ENCODE results near the gene BPHL.
"Not testable (repeated sequence)": the region's sequence is repeated elsewhere in the genome, so short reads cannot be mapped to it uniquely, and the experiment has no call there.

Gene BPHL

GRCh38 chr6:3124667-3125066, 6.2 kb downstream of the BPHL start:
- Histone ChIP-seq H3K27me3 (ENCODE audit: control insufficient read depth, insufficient read depth, low read length) (no peaks in the 10 kb centered on the region), H3K4me1 (ENCODE audit: control insufficient read depth, insufficient read depth, low read length) (peaks cover under 1% of the 10 kb centered on the region)

DNA sequence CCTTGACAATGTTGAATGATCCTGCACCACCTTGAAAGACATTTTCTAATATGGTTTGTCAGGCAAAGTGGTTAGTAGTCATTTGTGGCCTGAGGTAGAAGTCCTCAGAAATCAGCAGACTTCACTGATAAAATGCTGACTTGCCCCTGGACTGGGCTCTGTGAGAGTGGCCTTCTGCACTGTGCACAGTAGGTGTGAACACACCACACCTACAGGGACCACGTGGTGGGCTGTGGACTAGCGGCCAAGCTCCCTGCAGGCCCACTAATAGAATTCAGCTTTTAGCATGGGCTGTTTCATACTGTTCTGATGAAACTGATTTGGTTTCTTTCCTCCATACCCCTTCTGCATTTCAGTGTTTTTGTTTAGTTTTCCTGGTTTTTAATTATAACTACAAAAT, 7.3 kb downstream of the BPHL start:
- Histone ChIP-seq H3K4me1 (ENCODE audit: control insufficient read depth, insufficient read depth, low read length) (no peaks in the 10 kb centered on the region), H3K4me2 (ENCODE audit: low read length) (no peak overlapping the region), H3K9ac (ENCODE audit: low read depth, low read length) (no peak overlapping the region), H3K4me3 (ENCODE audit: low read length) (no peak overlapping the region), H3K27me3 (ENCODE audit: control insufficient read depth, insufficient read depth, low read length) (no peaks in the 10 kb centered on the region), H3K36me3 (ENCODE audit: insufficient read depth, low read length) (peaks cover 9% of the 10 kb centered on the region), H3K9me3 (replicated peaks; ENCODE audit: low read length) (no peaks in the 10 kb centered on the region)

More at GRCh38 chr6:3124667-3125066, 6.2 kb downstream of the BPHL start:
- Histone ChIP-seq H3K36me3 (ENCODE audit: insufficient read depth, low read length) (peaks cover 9% of the 10 kb centered on the region), H3K4me2 (ENCODE audit: low read length) (no peak overlapping the region), H3K9me3 (replicated peaks; ENCODE audit: low read length) (no peaks in the 10 kb centered on the region), H3K9ac (ENCODE audit: low read depth, low read length) (no peak overlapping the region), H3K4me3 (ENCODE audit: low read length) (no peak overlapping the region)

DNA sequence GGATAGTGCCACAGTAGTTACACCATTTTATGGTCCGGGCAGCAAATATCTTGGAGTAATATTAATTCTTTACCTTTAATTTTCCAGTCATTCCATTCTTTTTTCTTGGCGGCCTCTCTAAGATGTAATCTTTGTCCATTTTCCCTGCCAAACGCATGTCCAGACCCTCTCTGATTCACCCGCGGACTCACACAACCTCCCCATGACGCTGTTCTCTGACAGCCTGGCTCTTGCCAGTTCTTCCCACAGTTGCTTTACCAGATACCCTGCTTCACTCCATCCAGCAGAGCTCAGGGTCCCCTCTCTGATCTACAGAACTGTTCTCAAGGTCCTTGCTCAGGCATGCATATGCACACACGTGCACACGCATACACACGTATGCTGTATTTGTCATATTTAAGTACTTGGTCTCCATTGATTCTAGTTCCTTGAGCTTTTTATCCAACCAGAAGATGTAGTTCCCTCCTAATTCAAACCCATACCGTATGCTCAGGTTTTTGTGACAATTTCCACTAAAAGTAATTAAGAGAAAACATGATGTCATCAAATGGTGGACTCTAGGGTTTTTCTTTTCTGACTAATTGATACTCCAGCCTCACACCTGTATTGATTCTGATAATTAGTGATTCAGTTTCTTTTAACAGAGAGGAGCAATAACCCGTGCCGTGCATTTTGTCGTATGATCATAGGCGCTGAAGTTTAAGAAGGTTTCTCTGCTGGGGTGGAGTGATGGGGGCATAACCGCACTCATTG, 10.0 kb downstream of the BPHL start:
- Histone ChIP-seq H3K9me3 (replicated peaks; ENCODE audit: low read length) (no peaks in the 10 kb centered on the region), H3K4me1 (ENCODE audit: control insufficient read depth, insufficient read depth, low read length) (no peaks in the 10 kb centered on the region), H3K4me3 (ENCODE audit: low read length) (no peak overlapping the region), H3K4me2 (ENCODE audit: low read length) (no peak overlapping the region), H3K9ac (ENCODE audit: low read depth, low read length) (no peak overlapping the region), H3K27me3 (ENCODE audit: control insufficient read depth, insufficient read depth, low read length) (no peaks in the 10 kb centered on the region), H3K36me3 (ENCODE audit: insufficient read depth, low read length) (peaks cover 9% of the 10 kb centered on the region)

GRCh38 chr6:3131695-3132094, 13.2 kb downstream of the BPHL start:
- Histone ChIP-seq H3K4me1 (ENCODE audit: control insufficient read depth, insufficient read depth, low read length) (peaks cover 5% of the 10 kb centered on the region), H3K4me2 (ENCODE audit: low read length) (no peak overlapping the region), H3K36me3 (ENCODE audit: insufficient read depth, low read length) (peaks cover 13% of the 10 kb centered on the region), H3K9me3 (replicated peaks; ENCODE audit: low read length) (no peaks in the 10 kb centered on the region), H3K9ac (ENCODE audit: low read depth, low read length) (no peak overlapping the region), H3K4me3 (ENCODE audit: low read length) (no peak overlapping the region), H3K27me3 (ENCODE audit: control insufficient read depth, insufficient read depth, low read length) (no peaks in the 10 kb centered on the region)

DNA sequence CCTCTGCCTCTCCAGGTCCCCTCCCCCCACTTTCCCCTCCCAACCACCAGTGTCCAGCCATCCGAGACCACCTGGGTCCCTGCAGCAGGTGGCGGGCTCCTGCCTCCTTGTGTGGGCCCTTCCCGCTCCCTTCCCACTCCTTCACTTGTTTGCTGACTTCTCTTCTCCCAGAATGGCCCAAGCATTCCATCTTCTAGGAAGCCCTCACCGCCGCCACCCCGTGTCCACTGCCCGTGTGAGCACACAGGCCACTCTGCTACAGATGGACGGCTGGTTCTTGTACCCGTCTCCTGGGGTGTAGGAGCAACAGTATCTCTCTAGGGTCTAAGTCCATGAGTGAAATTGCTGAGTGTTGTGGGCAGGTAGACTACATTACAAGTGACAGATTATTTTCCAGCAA, 15.0 kb downstream of the BPHL start:
- Histone ChIP-seq H3K36me3 (ENCODE audit: insufficient read depth, low read length) (peaks cover 20% of the 10 kb centered on the region), H3K4me2 (ENCODE audit: low read length) (no peak overlapping the region), H3K27me3 (ENCODE audit: control insufficient read depth, insufficient read depth, low read length) (no peaks in the 10 kb centered on the region), H3K9me3 (replicated peaks; ENCODE audit: low read length) (no peaks in the 10 kb centered on the region), H3K9ac (ENCODE audit: low read depth, low read length) (no peak overlapping the region), H3K4me3 (ENCODE audit: low read length) (no peak overlapping the region), H3K4me1 (ENCODE audit: control insufficient read depth, insufficient read depth, low read length) (peaks cover 22% of the 10 kb centered on the region)

- no peaks in the 10 kb centered on the region for H3K9me3 ChIP-seq (replicated peaks; ENCODE audit: low read length)
- H3K4me2 ChIP-seq (ENCODE audit: low read length) = no peak overlapping the region
- peaks cover 21% of the 10 kb centered on the region for H3K36me3 ChIP-seq (ENCODE audit: insufficient read depth, low read length)
- H3K27me3 ChIP-seq (ENCODE audit: control insufficient read depth, insufficient read depth, low read length) = no peaks in the 10 kb centered on the region
- H3K9ac ChIP-seq (ENCODE audit: low read depth, low read length) = no peak overlapping the region
- H3K4me3 ChIP-seq (ENCODE audit: low read length) = no peak overlapping the region
- H3K4me1 ChIP-seq (ENCODE audit: control insufficient read depth, insufficient read depth, low read length) = peaks cover 36% of the 10 kb centered on the region
These were observed 17.3 kb downstream of the BPHL start for GRCh38 chr6:3135668-3136291.

DNA sequence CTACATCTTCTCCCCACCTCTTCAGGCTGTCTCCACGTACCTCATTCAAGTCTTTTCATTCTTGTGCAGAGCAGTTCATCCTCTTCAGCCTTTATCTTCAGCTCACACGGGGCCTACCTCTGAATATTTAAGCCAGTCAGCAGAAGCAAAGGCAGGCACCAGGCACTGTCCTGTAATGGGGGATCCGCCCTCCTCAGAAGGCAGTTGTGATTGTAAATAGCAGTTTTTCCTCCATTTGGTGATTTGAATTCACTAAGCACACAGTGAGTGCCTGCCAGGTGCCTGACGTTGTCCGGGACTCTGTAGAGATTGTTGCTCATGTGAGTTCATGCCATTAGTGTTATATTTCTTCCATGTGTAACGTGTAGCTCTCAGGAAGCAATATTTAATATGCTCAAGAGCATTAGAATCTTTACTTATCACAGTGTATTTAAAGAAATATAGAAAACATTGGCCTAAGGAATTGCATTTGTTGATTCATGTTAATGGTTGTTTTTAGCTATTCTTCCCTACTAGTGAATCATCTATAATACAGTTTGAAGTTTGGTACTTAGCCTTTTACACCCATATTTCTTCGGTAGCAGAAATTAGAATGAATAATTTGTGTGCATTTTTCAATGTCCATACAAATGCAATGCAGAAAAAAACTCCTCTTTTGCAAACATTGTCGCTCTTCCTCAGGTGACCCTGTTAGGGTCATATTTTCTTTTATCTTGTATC, 17.9 kb downstream of the BPHL start:
- Histone ChIP-seq H3K9me3 (replicated peaks; ENCODE audit: low read length) (no peaks in the 10 kb centered on the region), H3K9ac (ENCODE audit: low read depth, low read length) (no peak overlapping the region), H3K4me3 (ENCODE audit: low read length) (no peak overlapping the region), H3K4me1 (ENCODE audit: control insufficient read depth, insufficient read depth, low read length) (peaks cover 36% of the 10 kb centered on the region), H3K36me3 (ENCODE audit: insufficient read depth, low read length) (peaks cover 22% of the 10 kb centered on the region), H3K4me2 (ENCODE audit: low read length) (no peak overlapping the region), H3K27me3 (ENCODE audit: control insufficient read depth, insufficient read depth, low read length) (no peaks in the 10 kb centered on the region)

GRCh38 chr6:3137057-3137777, 18.7 kb downstream of the BPHL start:
- Histone ChIP-seq H3K27me3 (ENCODE audit: control insufficient read depth, insufficient read depth, low read length) (no peaks in the 10 kb centered on the region), H3K36me3 (ENCODE audit: insufficient read depth, low read length) (peaks cover 22% of the 10 kb centered on the region), H3K4me2 (ENCODE audit: low read length) (no peak overlapping the region), H3K9me3 (replicated peaks; ENCODE audit: low read length) (no peaks in the 10 kb centered on the region), H3K4me1 (ENCODE audit: control insufficient read depth, insufficient read depth, low read length) (peaks cover 36% of the 10 kb centered on the region), H3K9ac (ENCODE audit: low read depth, low read length) (no peak overlapping the region), H3K4me3 (ENCODE audit: low read length) (no peak overlapping the region)

GRCh38 chr6:3137873-3138272, 19.4 kb downstream of the BPHL start:
- H3K36me3 ChIP-seq (ENCODE audit: insufficient read depth, low read length) = peaks cover 22% of the 10 kb centered on the region
- H3K9ac ChIP-seq (ENCODE audit: low read depth, low read length); H3K27me3 ChIP-seq (ENCODE audit: control insufficient read depth, insufficient read depth, low read length); H3K9me3 ChIP-seq (replicated peaks; ENCODE audit: low read length); H3K4me2 ChIP-seq (ENCODE audit: low read length); H3K4me3 ChIP-seq (ENCODE audit: low read length): not testable (repeated sequence)
- peaks cover 36% of the 10 kb centered on the region for H3K4me1 ChIP-seq (ENCODE audit: control insufficient read depth, insufficient read depth, low read length)

DNA sequence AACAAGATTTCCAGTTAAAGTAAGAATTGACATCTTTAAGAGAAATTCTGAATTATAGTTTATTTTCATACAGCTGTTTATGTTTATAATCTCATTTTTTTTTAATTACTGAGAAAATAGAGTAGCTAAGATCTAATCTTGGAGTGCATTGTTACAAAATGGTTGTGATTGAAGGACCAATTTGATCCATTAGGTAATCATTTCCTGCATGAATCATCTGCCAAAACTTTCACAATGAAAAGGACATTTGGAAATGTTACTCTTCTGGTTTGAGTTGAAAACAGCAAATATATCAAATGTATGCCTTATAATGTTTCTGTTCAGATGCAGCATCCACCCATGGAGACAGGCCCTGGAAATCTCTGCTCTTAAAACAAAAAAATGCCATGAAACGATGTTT, 19.8 kb downstream of the BPHL start:
- Histone ChIP-seq H3K27me3 (ENCODE audit: control insufficient read depth, insufficient read depth, low read length) (no peaks in the 10 kb centered on the region), H3K9ac (ENCODE audit: low read depth, low read length) (peak overlapping the region; percentile 43), H3K9me3 (replicated peaks; ENCODE audit: low read length) (no peaks in the 10 kb centered on the region), H3K4me2 (ENCODE audit: low read length) (peak overlapping the region; percentile 61), H3K4me3 (ENCODE audit: low read length) (peak overlapping the region; percentile 39), H3K4me1 (ENCODE audit: control insufficient read depth, insufficient read depth, low read length) (peaks cover 36% of the 10 kb centered on the region), H3K36me3 (ENCODE audit: insufficient read depth, low read length) (peaks cover 22% of the 10 kb centered on the region)

Data from skeletal muscle satellite cell (primary cell).